Heart right ventricle (tissue), 16 donors: ENCODE data around the gene STOML3. TPM values are rescaled to one million over a fixed set of nuclear protein-coding genes. Genes with fewer than 3 reads are reported as not detected.
A peak's percentile ranks its signal among the peaks of the same experiment; 100 is the strongest.

Source experiments
- ATAC-seq, 8 donors: fragments of 200-7000 bp; cut with Tn5 transposase; one replicate each; pipeline ENCODE4 v1.9.1; 2020; ENCODE audit warnings: mild to moderate bottlenecking in 8 of 8, moderate library complexity in 8 of 8, moderate number of reproducible peaks in 1 of 8
- DNase-seq, 2 donors: peaks; one replicate each; pipeline ENCODE4 v3.0.0-alpha.2; 2020
- H3K27ac ChIP-seq, 10 donors: fragments of 200-600 bp; sonication (generic) in 2 of 10; one replicate each; pipeline versions ENCODE4 v1.5.0 to v1.8.0; 2020 to 2022; ENCODE audit warnings: mild to moderate bottlenecking in 3 of 10
- H3K27me3 ChIP-seq, 7 donors: fragments of 200-600 bp; one replicate each; pipeline ENCODE4 v1.8.0; 2021 to 2022; ENCODE audit warnings: mild to moderate bottlenecking in 2 of 7
- H3K36me3 ChIP-seq, 9 donors: fragments of 200-600 bp; sonication (generic) in 1 of 9; one replicate each; pipeline versions ENCODE4 v1.5.0 to v1.8.0; 2020 to 2022; ENCODE audit warnings: mild to moderate bottlenecking in 2 of 9
- H3K4me1 ChIP-seq, 9 donors: fragments of 200-600 bp; sonication (generic) in 1 of 9; one replicate each; pipeline versions ENCODE4 v1.5.0 to v1.8.0; 2020 to 2022; ENCODE audit warnings: mild to moderate bottlenecking in 4 of 9
- H3K4me3 ChIP-seq, 10 donors: fragments of 200-600 bp; sonication (generic) in 2 of 10; one replicate each; pipeline versions ENCODE4 v1.5.0 to v1.8.0; 2020 to 2022; ENCODE audit warnings: mild to moderate bottlenecking in 7 of 10, moderate library complexity in 2 of 10
- H3K9me3 ChIP-seq, 11 donors: fragments of 200-600 bp in 10 of 11; sonication (generic) in 2 of 11; one replicate each; pipeline versions ENCODE4 v1.5.0 to v1.8.0; 2013 to 2022; ENCODE audit warnings: mild to moderate bottlenecking in 2 of 11, control low read depth in 1 of 11, moderate library complexity in 1 of 11
- CTCF ChIP-seq, 9 donors: fragments of 200-600 bp; sonication (generic) in 2 of 9; IDR thresholded peaks; one replicate each; pipeline versions ENCODE4 v1.5.0 to v1.8.0; 2021 to 2022; ENCODE audit warnings: antibody characterized with exemption in 9 of 9, mild to moderate bottlenecking in 5 of 9, moderate library complexity in 1 of 9
- WGBS, 2 donors: extraction: QIAGEN DNeasy Blood & Tissue Kit; methylation state at CpG; one replicate each; pipeline ENCODE4 v1.1.7; 2013; ENCODE audit warnings: inconsistent platforms in 1 of 2; 5-methylcytosine and 5-hydroxymethylcytosine counted together
- intact Hi-C, 10 donors: fragments of 100-400 bp; cut with DNase I; formaldehyde crosslinking; loops; one replicate each; pipeline versions ENCODE4 v1.11.1 to v1.14.2; 2022
- polyA plus RNA-seq, 2 donors: library from polyadenylated mRNA; stranded (reverse); fragments of 200-250 nt; gene quantifications; one replicate each; pipeline ENCODE4 v1.2.3, GENCODE V29; 2013
- total RNA-seq, 10 donors: library from RNA; stranded (reverse); fragmentation: NEBNext Ultra II Directional in 3 of 10; extraction: Animal tissue kit (Norgen Biotek cat#: 25700) in 3 of 10; gene quantifications; one replicate each; pipeline versions ENCODE4 v1.2.1 to v1.2.4, GENCODE V29; 2021 to 2023
- donor health status: Arrhythmogenic right ventricular cardiomyopathy.
- donor health status: ischemic (EF 13 %, LVEDD 7.1; RV severe dilation, severe dysfunction).
- donor health status: healthy with polysubstance abuse.
- donor health status: DM: no; HTN: yes; CAD: no.
- donor health status: DM: no; HTN: no; CAD: no.
- donor health status: ischemic (EF 25% LVEDD 6.9; RV normal size, moderate dysfunction).
- donor health status: ischemic (EF 25% LVEDD 5.7; RV mildly dilated, moderate dysfunction).
- donor health status: healthy.
- donor health status: DM: yes; HTN: yes; CAD: no.
- donor health status: Ischemic cardiomyopathy.
- donor health status: ischemic (EF 35%, LVEDD 5.7; RV mildly dilated, moderate dysfunction).
- donor health status: nonischemic (EF 11% LVEDD 7.7; RV severe dilation, severe dysfunction).
- donor health status: DM: yes; HTN: yes; CAD: no.
- donor health status: PGD.
- donor health status: ischemic (EF 29% LVEDD 5.4; RV normal size, mild dysfunction).
- donor health status: nonischemic (EF 23%, LVEDD 6.1; RV moderate dilation, normal function).

Gene STOML3
- total and polyA plus RNA-seq, 12 donors = not detected

DNA sequence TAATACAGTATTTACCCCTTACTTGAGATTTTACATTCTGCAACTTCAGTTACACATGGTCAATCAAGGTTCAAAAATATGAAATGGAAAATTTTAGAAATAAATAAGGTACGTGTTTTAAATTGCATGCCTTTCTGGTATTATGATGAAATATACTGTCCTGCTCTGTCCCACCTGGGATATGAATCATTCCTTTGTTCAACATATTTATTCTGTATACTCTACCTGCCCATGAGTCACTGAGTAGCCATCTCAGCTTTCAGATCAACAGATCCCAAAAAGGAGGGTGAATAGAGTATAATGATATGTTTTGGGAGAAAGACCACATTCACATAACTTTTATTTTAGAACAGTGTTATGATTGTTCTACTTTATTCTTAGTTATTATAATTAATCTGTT is 37.8 kb downstream of the STOML3 start:
- H3K27ac ChIP-seq = no peak overlapping the region
- no peak for ATAC-seq
- DNase-seq = no peak
- H3K36me3 ChIP-seq = no peaks in the 10 kb centered on the region
- 91 to 95% methylated on average over 1 of the region's 1 CpG for WGBS, 2 donors
- H3K27me3 ChIP-seq = peaks cover 0 to 7% (median 0%) of the 10 kb centered on the region in 7 donors
- no peaks in the 10 kb centered on the region for H3K4me1 ChIP-seq
- H3K9me3 ChIP-seq = peaks cover 0 to 9% (median 0%) of the 10 kb centered on the region in 11 donors
- H3K4me3 ChIP-seq = no peak overlapping the region
- intact Hi-C loops = no loop called here
- TF ChIP-seq CTCF (IDR thresholded peaks at IDR 0.05) = no peak

DNA sequence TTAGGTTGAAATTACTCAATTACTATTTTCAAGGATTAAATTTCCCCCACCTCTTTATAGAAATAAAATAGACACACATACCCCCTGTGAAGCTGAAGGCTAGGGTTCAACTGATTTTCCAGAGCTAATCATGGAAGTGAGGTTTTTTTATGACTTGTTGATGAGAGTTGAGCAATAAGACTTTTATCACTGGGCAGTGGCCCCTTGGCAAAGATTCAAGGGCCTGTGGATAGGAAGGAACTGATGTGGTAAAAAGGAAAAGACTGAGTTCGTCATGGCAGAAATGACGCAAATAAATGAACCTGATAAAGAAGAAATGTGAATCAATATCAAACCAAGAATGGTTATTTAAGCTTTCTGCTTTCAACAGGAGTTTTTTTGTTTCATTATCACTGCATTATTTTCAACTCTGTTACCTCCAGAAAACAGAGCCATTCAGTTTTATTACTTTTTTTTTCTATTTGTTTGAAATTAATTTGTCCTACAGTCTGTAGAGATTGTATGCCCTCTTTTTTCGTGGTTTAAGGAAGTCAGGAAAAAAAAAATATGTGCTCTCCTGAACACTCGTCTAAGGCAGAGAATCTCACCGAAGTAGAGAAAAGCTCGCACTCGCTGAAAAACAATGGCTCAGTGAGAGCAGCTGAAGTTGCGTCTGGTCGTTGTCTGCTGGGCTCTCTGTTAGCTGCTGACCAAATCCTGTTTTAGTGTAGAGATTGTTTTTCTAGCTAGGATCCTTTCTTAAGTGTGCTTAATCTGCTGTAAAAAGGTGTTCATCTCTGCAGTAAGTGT is 38.9 kb downstream of the STOML3 start:
- no peak for ATAC-seq
- no peak overlapping the region for H3K27ac ChIP-seq
- peaks cover 0 to 7% (median 0%) of the 10 kb centered on the region in 7 donors for H3K27me3 ChIP-seq
- 36 to 47% methylated on average over 9 of the region's 9 CpGs for WGBS, 2 donors
- DNase-seq = peak in 1 of 2 donors; percentile 25
- intact Hi-C loops = no loop called here
- H3K36me3 ChIP-seq = no peaks in the 10 kb centered on the region
- H3K9me3 ChIP-seq = peaks cover 0 to 9% (median 0%) of the 10 kb centered on the region in 11 donors
- TF ChIP-seq CTCF (IDR thresholded peaks at IDR 0.05) = no peak
- H3K4me3 ChIP-seq = no peak overlapping the region
- no peaks in the 10 kb centered on the region for H3K4me1 ChIP-seq

DNA sequence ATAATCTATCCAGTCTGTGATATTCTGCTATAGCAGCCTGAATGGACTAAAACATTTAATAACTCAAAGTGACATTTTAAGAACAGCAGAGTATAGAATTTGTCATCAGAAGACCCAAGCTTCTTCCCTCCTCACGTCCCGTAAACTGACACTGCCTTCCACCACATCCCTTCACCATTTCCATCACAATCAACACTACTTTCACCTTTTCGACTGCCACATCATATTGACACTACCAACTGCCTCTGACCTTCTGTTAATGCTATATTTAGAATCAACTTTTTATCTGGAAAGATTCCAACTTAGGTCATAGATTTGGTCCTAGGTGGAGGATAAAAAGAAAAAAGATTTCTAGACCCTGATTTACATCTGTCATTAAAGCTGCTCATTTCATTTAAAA is 39.6 kb downstream of the STOML3 start:
- DNase-seq = no peak
- peaks cover 0 to 7% (median 0%) of the 10 kb centered on the region in 7 donors for H3K27me3 ChIP-seq
- intact Hi-C loops = no loop called here
- H3K27ac ChIP-seq = no peak overlapping the region
- peaks cover 0 to 9% (median 0%) of the 10 kb centered on the region in 11 donors for H3K9me3 ChIP-seq
- no peaks in the 10 kb centered on the region for H3K36me3 ChIP-seq
- no peak for TF ChIP-seq CTCF (IDR thresholded peaks at IDR 0.05)
- no peak for ATAC-seq
- H3K4me1 ChIP-seq = no peaks in the 10 kb centered on the region
- H3K4me3 ChIP-seq = no peak overlapping the region
- WGBS, 2 donors = 26 to 49% methylated on average over 3 of the region's 3 CpGs

DNA sequence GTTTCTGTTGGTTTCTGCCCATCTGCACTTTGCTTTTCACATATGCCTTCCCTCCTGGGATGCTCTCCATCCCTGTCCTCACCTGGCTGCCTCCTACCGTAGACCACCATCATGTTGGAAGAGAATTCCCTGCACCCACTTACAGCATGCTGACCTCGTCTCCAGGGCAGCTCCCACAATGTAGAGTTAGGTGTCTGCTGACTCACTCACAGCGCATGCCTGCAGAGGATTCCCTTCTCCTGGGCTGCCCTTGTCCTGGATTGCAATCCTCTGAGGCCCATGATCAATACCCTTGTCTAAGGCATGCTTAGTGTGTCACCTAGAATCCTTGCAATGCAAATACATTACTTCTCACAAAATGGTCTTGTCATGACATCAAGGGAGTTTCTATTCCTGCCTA is 43.6 kb downstream of the STOML3 start:
- Histone ChIP-seq H3K27me3 (peaks cover 0 to 7% (median 0%) of the 10 kb centered on the region in 7 donors), H3K4me3 (no peak overlapping the region), H3K9me3 (peaks cover 0 to 9% (median 0%) of the 10 kb centered on the region in 11 donors), H3K4me1 (no peaks in the 10 kb centered on the region), H3K27ac (no peak overlapping the region), H3K36me3 (no peaks in the 10 kb centered on the region)
- ATAC-seq (no peak), DNase-seq (no peak)
- WGBS, 2 donors = 68 to 79% methylated on average over 3 of the region's 3 CpGs
- intact Hi-C loops = no loop called here
- no peak for TF ChIP-seq CTCF (IDR thresholded peaks at IDR 0.05)
